Skin of body (tissue), 2 donors: ENCODE data around the gene FNDC1. TPM values are rescaled to one million over a fixed set of nuclear protein-coding genes. Genes with fewer than 3 reads are reported as not detected.

ENCODE experiments used
- DNase-seq: peaks from one replicate; lab custom pipeline; 2025; lab: John Stamatoyannopoulos, UW
- total RNA-seq: library from RNA; depleted of rRNA; stranded (reverse); fragments of >200 nt; gene quantifications from one replicate; pipeline ENCODE4 v1.2.3, GENCODE V29; 2014

Gene FNDC1
- total RNA-seq, 1 donor from 2014 or later: 59.6 TPM

DNA sequence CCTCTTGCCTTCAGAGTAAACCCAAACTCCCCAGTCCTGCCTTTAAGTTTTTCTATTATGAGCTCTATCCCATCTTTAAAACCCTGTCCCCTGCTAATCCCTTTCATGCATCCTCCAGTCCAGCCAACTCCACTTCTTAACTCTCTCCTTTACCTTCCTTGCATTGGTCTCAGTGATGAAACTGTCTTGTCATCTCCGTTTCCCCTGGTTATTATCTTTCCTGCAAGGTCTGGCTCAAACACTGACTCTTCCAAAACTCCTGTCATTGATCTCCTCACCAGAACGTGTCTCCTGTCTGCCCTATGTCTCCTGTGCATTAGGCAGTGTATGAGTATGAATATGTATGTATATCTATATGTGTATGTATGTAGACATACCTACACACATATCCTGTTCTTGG lies 11.8 kb upstream of the FNDC1 start:
- no peak for DNase-seq

DNA sequence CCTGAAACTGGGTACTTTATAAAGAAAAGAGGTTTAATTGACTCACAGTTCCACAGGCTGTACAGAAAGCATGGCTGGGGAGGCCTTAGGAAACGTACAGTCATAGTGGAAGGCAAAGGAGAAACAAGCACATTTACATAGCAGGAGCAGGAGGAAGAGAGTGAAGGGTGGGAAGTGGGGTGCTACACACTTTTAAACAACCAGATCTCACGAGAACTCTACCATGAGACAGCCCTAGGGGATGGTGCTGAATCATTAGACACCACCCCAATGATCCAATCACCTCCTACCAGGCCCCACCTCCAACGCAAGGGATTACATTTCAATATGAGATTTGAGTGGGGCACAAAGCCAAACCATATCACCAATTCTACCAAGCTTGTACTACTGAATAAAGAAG lies 7.4 kb upstream of the FNDC1 start:
- no peak for DNase-seq

GRCh38 chr6:159163901-159164370 lies 5.3 kb upstream of the FNDC1 start:
- DNase-seq: peak; percentile 83

DNA sequence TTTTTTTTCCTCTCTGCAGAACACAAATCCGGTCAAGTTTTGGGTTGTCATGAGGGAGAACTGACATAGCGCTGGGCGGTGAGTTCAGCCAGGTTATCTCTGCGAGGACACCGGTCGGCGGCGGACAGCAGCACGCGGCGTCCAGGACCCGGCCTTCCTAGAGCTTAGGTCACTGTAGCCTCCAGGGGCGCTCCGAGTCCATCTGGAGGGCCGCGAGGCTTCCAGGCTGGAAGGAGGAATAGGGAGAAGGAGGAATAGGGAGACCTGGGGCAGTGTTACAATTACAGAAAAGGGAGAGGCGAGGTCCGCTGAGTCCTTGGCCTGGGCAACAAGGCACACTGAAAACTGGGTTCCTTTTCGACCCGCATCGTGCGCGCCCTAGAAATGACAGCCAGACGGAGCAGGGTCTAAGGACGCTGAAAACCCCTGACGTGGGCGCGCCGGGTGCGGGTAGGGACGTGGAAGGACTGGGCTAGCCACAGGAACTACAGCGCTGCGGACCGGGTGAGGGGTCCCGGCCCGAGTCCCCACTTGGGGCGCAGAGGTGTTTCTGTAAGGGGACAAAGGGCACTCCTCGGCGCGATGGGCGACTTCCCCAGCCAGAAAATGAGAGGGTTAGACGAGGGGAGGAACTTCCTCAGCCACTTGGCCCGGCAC lies 536 bp upstream of the FNDC1 start:
- peak; percentile 31 for DNase-seq

DNA sequence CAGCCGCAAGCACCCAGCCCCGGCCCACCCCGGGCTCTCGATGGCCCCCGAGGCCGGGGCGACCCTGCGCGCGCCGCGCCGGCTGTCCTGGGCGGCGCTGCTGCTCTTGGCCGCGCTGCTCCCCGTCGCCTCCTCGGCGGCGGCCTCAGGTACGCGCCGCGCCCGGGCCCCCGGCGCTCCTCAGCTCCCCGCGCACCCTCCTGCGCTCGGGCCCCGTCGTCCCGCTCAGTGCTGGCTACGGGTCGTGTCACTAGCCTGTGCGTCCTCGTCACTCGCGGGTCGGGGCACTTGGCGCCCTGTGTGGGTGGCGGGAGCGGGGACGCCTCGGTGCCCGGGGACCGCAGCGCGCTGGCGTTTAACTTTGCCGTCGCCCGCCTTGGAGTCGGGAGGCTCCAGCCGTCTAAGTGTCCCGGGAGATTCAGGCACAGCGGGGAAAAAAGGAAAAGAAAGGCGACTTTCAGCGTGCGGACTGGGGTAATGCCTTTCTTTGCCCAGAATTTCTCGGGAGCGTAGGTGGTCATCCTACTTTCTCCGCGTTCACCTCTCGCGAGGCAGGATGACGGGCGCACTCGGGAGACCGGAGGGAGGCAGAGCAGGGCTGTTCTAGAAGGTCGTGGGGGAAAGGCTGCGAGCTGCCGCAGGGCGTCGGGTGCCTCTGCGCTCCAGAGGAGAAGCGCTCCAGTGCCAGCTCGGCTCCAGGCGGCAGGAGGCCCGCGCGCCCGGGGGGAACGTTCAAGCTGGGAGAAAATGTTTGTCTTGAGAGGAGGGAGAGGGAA lies 545 bp downstream of the FNDC1 start:
- peak; percentile 34 for DNase-seq

GRCh38 chr6:159170333-159170672 lies 1.1 kb downstream of the FNDC1 start:
- DNase-seq: no peak

DNA sequence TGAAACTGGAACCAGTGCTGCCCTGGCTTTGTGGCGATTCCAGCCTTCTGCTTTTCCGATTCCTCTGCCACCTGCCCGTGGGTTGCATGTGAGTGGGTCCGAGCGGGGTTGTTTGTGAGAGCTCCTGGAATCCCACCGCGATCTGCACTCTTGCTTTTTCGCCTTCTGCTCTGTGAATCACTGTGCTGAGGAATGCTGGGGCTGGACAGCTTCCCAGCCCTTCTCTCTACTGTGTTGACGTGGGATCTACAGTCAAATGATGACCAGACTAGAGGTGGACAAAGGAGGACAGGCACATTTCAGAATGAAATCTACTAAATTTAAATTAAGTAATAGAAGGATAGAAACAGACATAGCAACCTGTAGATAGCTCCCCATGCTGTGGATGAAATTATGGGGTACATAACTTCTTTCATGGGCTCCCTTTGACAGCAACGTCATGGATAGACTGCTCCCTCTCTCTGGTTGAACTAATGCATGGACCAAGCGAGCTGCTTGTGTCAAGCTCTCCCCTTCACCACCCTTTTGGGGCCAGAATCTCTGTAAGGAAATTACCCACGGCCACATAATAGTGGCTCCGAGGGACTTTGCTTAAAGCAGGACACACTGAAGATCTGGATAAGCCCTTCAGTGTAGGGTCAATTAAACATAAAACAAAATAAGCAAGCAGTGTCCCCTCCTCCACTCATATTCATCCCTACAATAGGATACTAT lies 2.0 kb downstream of the FNDC1 start:
- peak; percentile 59 for DNase-seq

- peak; percentile 23 for DNase-seq
Observed at GRCh38 chr6:159172091-159172491, 2.9 kb downstream of the FNDC1 start.

DNA sequence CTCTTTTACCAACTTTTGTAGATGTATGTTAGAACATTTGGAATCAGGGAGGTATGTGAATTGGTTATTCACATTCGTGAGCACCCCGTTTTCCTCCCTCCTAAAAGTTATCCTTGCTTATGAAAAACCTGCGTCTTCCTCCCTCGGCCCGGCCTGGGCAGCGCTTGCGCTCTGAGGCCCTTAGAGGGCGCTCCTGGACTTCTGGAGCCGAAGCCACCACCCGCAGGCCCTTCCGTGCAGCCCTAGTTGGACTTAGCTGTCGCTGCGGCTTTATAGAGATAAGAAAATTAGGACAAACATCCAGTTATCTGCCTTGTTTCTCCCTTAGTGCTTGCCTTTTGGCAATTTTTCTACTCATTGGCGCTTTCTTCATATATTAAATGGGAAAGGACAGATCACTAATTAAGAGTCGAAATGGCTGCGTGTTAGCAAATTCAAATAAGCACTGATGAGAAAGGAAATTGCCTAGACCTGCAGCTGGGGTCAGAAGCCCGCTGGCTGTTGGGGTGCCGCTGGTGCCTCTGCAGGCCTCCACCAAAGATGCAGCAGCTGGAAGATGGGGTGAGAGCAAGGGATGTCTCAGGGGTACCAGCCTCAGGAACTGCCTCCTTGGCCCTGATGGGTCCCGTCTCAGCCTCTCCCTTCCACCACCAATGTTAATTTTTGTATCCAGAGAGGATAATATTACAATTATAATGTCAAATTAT lies 5.2 kb downstream of the FNDC1 start:
- peak; percentile 63 for DNase-seq

DNA sequence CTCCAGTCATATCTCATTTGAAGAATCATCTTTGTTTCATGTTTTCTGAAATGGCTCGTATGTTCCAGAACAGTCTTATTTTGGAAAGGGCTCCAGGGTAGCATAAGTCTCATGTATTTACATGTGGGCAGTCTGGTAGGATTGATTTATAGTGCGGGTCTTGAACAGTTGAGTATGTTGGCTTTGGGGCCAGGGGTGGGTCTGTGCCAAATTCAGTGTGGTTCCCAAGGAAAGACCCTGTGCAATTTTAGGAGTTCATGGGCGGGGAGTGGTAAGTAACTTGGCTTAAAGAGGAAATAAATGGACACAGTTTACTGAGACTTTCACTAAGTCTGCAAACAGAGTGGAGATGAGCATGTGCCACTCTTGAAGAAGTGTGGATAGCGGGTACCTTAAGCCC lies 7.7 kb downstream of the FNDC1 start:
- DNase-seq: no peak

DNA sequence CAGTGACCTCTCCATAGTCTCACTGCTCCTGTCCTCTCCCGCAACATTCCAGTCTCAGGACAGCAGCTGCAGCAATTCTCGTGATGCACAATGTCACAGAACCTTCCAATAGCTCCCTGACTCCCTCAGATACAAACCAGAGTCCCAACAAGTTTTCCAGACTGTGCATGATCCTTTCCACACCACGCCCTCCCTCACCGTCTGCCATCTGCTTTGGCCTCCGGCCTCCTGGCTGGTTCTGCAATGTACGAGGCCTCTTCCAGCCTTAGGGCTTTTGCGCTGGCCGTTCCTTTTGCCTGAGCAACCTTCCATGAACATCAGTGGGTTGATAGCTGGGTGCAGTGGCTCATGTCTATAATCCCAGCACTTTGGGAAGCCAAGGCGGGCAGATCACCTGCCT lies 9.6 kb downstream of the FNDC1 start:
- DNase-seq: no peak

DNA sequence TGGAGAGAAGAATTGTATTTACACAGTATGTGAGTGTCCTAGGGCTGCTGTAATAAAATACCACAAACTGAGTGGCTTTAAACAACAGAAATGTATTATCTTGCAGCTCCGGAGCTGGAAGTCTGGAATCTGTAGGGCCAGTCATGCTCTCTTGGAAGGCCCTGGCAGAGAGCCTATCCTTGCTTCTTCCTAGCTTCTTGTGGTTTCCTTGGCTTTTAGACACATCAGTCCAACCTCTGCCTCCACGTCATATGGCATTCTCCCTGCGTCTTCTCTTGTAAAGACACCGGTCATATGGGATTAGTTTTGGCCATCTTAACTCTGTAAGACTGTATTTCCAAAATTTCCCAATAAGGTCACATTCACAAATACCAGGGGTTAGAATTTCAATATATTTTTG lies 10.8 kb downstream of the FNDC1 start:
- no peak for DNase-seq

- no peak for DNase-seq
Observed at GRCh38 chr6:159181914-159182313, 12.7 kb downstream of the FNDC1 start.

DNA sequence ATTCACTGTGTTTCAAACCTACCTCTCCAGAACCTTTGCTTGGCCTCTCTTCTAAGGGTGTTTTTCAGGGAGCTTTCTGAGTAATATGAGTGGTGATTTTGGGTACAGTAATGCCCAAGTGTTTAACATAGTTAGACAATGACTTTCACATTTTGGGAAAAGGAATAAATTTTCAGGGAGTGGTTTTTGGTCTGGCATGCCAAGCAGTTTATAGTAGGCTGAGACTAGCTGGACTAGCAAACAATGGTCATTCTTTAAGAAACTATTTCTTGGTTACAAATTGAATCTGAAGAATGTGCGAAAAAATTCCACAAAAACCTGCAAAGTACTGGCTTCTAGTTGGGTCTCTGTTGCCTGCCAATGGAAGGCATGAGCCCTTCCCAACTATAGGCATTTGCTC lies 15.4 kb downstream of the FNDC1 start:
- DNase-seq: no peak

DNA sequence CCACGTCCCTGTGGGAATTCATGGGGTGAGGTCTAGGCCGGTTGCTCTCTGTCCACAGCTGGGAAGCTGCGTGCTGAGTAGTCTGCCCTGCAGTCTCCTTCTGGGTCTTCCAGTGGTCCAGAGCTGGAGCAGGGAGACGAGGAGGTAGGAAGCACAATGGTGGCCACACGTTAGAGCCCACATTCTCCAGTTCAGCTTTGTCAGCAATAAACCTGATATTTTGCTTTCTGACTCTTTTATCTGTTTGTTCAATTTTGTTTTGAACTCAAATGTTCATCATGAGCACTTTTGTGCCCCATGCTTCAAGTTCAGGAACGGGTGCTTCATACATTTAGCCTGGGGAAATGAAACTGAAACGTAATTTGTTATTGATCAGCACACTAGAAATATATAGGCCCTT lies 21.3 kb downstream of the FNDC1 start:
- DNase-seq: no peak

GRCh38 chr6:159193923-159194322 lies 24.7 kb downstream of the FNDC1 start:
- no peak for DNase-seq

DNA sequence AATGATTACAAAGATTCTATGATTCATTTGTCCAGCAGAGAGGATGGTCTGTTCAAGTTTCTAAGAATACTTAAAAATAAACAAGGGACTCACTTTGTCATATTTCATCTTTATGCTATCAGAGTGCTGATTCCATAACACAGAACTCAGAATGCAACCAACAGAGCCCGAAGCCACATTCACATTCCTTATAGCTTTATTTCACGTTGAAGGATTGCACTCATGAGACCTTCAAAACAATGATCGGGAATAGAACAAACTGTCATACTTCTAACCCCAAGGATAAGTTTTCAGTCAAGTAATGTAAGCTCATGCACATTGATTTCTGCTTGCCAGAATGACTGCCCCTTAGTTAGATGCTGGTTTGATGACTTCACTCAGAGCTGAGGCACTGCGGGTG lies 25.2 kb downstream of the FNDC1 start:
- DNase-seq: no peak

- no peak for DNase-seq
Observed at GRCh38 chr6:159196430-159196975, 27.3 kb downstream of the FNDC1 start.

DNA sequence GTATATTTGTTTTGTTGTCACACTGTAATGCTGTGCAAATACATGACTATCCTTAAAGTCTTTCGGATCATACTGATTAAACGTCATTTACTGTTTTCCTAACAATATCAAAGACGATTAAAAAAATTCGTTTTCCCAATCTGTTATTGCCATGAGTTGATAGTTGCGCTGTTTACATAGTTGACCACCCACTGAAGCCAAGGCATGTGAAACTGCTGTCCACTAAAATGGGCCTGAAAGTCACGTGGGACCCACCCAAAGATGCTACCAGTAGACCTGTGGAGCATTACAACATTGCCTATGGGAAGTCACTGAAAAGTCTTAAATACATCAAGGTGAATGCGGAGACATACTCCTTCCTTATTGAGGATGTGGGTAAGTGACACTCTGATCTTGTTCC lies 28.1 kb downstream of the FNDC1 start:
- DNase-seq: no peak

- DNase-seq: no peak
Observed at GRCh38 chr6:159201336-159201735, 32.1 kb downstream of the FNDC1 start.

DNA sequence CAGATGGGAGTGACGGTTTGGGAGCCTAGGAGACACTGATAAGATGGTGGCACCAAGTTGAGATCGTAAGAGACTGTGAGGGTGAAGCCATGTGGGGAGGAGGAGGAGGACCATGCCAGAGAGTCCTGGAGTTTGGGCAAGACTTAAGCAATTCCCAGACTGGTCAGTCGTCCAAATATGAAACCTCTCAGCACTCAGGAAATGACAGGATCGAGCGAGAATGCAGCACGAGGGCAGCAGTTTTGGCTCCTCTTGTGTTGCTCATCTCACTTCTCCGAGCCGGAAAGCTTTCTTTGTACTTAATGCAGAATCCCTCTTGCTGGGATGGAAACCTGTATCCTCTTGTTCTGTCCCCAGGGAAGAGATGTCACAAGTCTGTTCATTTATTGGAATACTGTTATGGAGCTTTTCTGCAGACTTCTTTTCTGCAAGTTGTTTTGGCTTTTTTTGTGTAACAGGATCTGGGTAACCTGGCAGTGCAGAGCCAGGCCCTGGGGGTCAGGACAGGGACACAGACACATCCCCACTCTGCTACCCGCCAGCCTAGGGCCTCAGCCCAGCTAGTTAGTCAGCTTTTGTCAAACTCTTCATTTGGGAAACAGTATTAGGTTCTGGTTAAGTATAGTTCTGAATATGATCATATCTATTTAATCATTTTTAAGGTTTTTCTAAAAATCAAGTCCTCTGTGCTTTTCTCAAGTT lies 34.3 kb downstream of the FNDC1 start:
- no peak for DNase-seq
